H1 (cell line): ENCODE measurements around the gene SLC66A3. TPM values are rescaled to one million over a fixed set of nuclear protein-coding genes. Genes with fewer than 3 reads are reported as not detected.

ENCODE experiments used
- CTCF ChIA-PET: fragments of 300-600 bp; sonication (Branson Sonifier 250); formaldehyde crosslinking; loops from one replicate; lab custom pipeline; 2021; ENCODE audit not compliant: partially characterized antibody; lab: Charles Lee
- POLR2A ChIA-PET: fragments of 300-600 bp; sonication (Branson Sonifier 250); formaldehyde crosslinking; loops from one replicate; lab custom pipeline; 2021; ENCODE audit warnings: inconsistent platforms; ENCODE audit not compliant: partially characterized antibody; lab: Charles Lee
- DNase-seq, 2 experiments: peaks; one replicate each; pipeline versions ENCODE4 v3.0.0 to v3.0.0-alpha.2; 2010 to 2022; ENCODE audit warnings: low spot score in 2 of 2, low read depth in 1 of 2, mixed read lengths in 1 of 2
- FAIRE-seq: peaks from 2 replicates; lab custom pipeline; 2011; peaks lifted over from hg19 to GRCh38; lab: Jason Lieb, UNC
- H2AFZ ChIP-seq: 2 replicates; pipeline ENCODE4 v1.8.1; 2012; ENCODE audit warnings: low read length, inconsistent platforms
- H2AK5ac ChIP-seq: 2 replicates; pipeline ENCODE4 v1.6.1; 2013; ENCODE audit warnings: low read depth, low read length
- H2BK120ac ChIP-seq: replicated peaks from 2 replicates; pipeline ENCODE3; 2013; ENCODE audit warnings: low read depth, low read length, inconsistent platforms
- H2BK12ac ChIP-seq: 2 replicates; pipeline ENCODE4 v1.6.1; 2013; ENCODE audit warnings: low read depth, low read length
- H2BK15ac ChIP-seq: 2 replicates; pipeline ENCODE4 v1.6.1; 2013; ENCODE audit warnings: low read length
- H2BK20ac ChIP-seq: 2 replicates; pipeline ENCODE4 v1.6.1; 2013; ENCODE audit warnings: low read length
- H2BK5ac ChIP-seq: 2 replicates; pipeline ENCODE4 v1.6.1; 2013; ENCODE audit warnings: low read depth, low read length
- H3K14ac ChIP-seq: 2 replicates; pipeline ENCODE4 v1.6.1; 2013; ENCODE audit warnings: inconsistent platforms; ENCODE audit not compliant: insufficient read length
- H3K18ac ChIP-seq: 2 replicates; pipeline ENCODE4 v1.6.1; 2013; ENCODE audit warnings: low read length; ENCODE audit errors: extremely low read depth
- H3K23ac ChIP-seq: 2 replicates; pipeline ENCODE4 v1.6.1; 2013; ENCODE audit warnings: inconsistent platforms; ENCODE audit not compliant: insufficient read length
- H3K23me2 ChIP-seq: 2 replicates; pipeline ENCODE4 v1.6.1; 2013; ENCODE audit warnings: low read depth, low read length
- H3K27ac ChIP-seq: 2 replicates; pipeline ENCODE4 v1.6.1; 2011; ENCODE audit warnings: low read depth, low read length, inconsistent platforms
- H3K27me3 ChIP-seq, 4 experiments: replicated peaks in 1 of 4; 1 replicate in 1 of 4; 2 replicates in 3 of 4; pipeline versions ENCODE4 v1.6.1 to v1.8.1; 2011 to 2013; ENCODE audit warnings: low read length in 3 of 4, mild to moderate bottlenecking in 3 of 4, inconsistent platforms in 2 of 4, mixed read lengths in 2 of 4, moderate library complexity in 1 of 4; ENCODE audit not compliant: control insufficient read depth in 3 of 4, insufficient read depth in 3 of 4; ENCODE audit errors: extremely low read depth in 1 of 4
- H3K36me3 ChIP-seq, 4 experiments: 2 replicates each; pipeline versions ENCODE4 v1.6.1 to v1.8.1; 2011 to 2013; ENCODE audit warnings: mild to moderate bottlenecking in 4 of 4, low read length in 3 of 4, moderate library complexity in 2 of 4, control low read depth in 1 of 4, inconsistent platforms in 1 of 4; ENCODE audit not compliant: insufficient read depth in 4 of 4, control insufficient read depth in 2 of 4
- H3K4ac ChIP-seq: replicated peaks from 2 replicates; pipeline ENCODE3; 2013; ENCODE audit warnings: low read length, low read depth, mixed read lengths, inconsistent platforms; ENCODE audit not compliant: insufficient read length
- H3K4me1 ChIP-seq, 4 experiments: replicated peaks in 1 of 4; 1 replicate in 1 of 4; 2 replicates in 3 of 4; pipeline versions ENCODE4 v1.6.1 to v1.8.1; 2011 to 2013; ENCODE audit warnings: low read length in 3 of 4, inconsistent platforms in 2 of 4, mixed read lengths in 1 of 4; ENCODE audit not compliant: insufficient read depth in 4 of 4, control insufficient read depth in 3 of 4
- H3K4me2 ChIP-seq, 2 experiments: 2 replicates each; pipeline versions ENCODE4 v1.6.1 to v1.8.1; 2011 to 2013; ENCODE audit warnings: low read depth in 2 of 2, low read length in 2 of 2, control low read depth in 1 of 2, inconsistent platforms in 1 of 2, mild to moderate bottlenecking in 1 of 2; ENCODE audit not compliant: insufficient read depth in 1 of 2
- H3K4me3 ChIP-seq, 4 experiments: fragments of 200-600, 300-600 bp in 1 of 4; sonication (generic), shearing (Covaris generic), sonication (Bioruptor Twin) in 1 of 4; 2 replicates each; pipeline versions ENCODE4 v1.5.1 to v1.8.1; 2011 to 2016; ENCODE audit warnings: low read length in 4 of 4, low read depth in 3 of 4, control low read depth in 2 of 4, inconsistent platforms in 2 of 4, mild to moderate bottlenecking in 2 of 4, mixed read lengths in 1 of 4, moderate library complexity in 1 of 4; ENCODE audit not compliant: insufficient read depth in 2 of 4; ENCODE audit errors: extremely low read depth in 1 of 4
- H3K56ac ChIP-seq: replicated peaks from 2 replicates; pipeline ENCODE3; 2013; ENCODE audit warnings: low read depth, mild to moderate bottlenecking, mixed read lengths, low read length, inconsistent platforms; ENCODE audit not compliant: insufficient read length
- H3K79me1 ChIP-seq: 2 replicates; pipeline ENCODE4 v1.6.1; 2013; ENCODE audit warnings: low read depth, low read length, control low read depth
- H3K79me2 ChIP-seq, 2 experiments: 2 replicates each; pipeline versions ENCODE4 v1.6.1 to v1.8.1; 2012 to 2013; ENCODE audit warnings: low read length in 2 of 2, mild to moderate bottlenecking in 2 of 2, inconsistent platforms in 1 of 2; ENCODE audit not compliant: insufficient read depth in 2 of 2, control insufficient read depth in 1 of 2
- H3K9ac ChIP-seq, 4 experiments: replicated peaks in 1 of 4; 1 replicate in 1 of 4; 2 replicates in 3 of 4; pipeline versions ENCODE4 v1.6.1 to v1.8.1; 2011 to 2013; ENCODE audit warnings: low read depth in 3 of 4, low read length in 3 of 4, control low read depth in 2 of 4, mild to moderate bottlenecking in 2 of 4, moderate library complexity in 2 of 4, inconsistent platforms in 1 of 4; ENCODE audit errors: extremely low read depth in 1 of 4
- H3K9me3 ChIP-seq, 2 experiments: 2 replicates each; pipeline versions ENCODE4 v1.6.1 to v1.8.1; 2012 to 2013; ENCODE audit warnings: mild to moderate bottlenecking in 2 of 2, moderate library complexity in 2 of 2, control low read depth in 1 of 2, inconsistent platforms in 1 of 2, low read depth in 1 of 2, low read length in 1 of 2, mixed read lengths in 1 of 2; ENCODE audit not compliant: insufficient read depth in 2 of 2
- H4K20me1 ChIP-seq, 2 experiments: replicated peaks in 1 of 2; 2 replicates each; pipeline versions ENCODE3 to v1.8.1; 2011 to 2013; ENCODE audit warnings: inconsistent platforms in 2 of 2, low read length in 2 of 2, mild to moderate bottlenecking in 1 of 2; ENCODE audit not compliant: insufficient read depth in 2 of 2, control insufficient read depth in 1 of 2
- H4K5ac ChIP-seq: 2 replicates; pipeline ENCODE4 v1.6.1; 2013; ENCODE audit warnings: low read length, low read depth, mixed read lengths, inconsistent platforms; ENCODE audit not compliant: insufficient read length
- H4K8ac ChIP-seq: 2 replicates; pipeline ENCODE4 v1.8.0; 2013; ENCODE audit warnings: mild to moderate bottlenecking, moderate library complexity, low read length, inconsistent platforms; ENCODE audit not compliant: insufficient read depth; ENCODE audit errors: extremely low read depth
- H4K91ac ChIP-seq: replicated peaks from 2 replicates; pipeline ENCODE3; 2013; ENCODE audit warnings: low read length, mixed read lengths, inconsistent platforms; ENCODE audit not compliant: insufficient read length
- CBX5 ChIP-seq: fragments of 300-800, 300-1000 bp; sonication (generic); IDR thresholded peaks from 2 replicates; pipeline ENCODE4 v1.7.1; 2016; ENCODE audit warnings: antibody characterized with exemption, low read length, low read depth
- CHD2 ChIP-seq: IDR thresholded peaks from 2 replicates; pipeline ENCODE4 v1.6.1; 2012; ENCODE audit warnings: low read length, improper control_type of control experiment
- EGR1 ChIP-seq: IDR thresholded peaks from 2 replicates; pipeline ENCODE4 v1.6.1; 2011; ENCODE audit warnings: low read depth, low read length, borderline replicate concordance
- GABPA ChIP-seq: IDR thresholded peaks from 2 replicates; pipeline ENCODE4 v1.6.1; 2011; ENCODE audit warnings: mild to moderate bottlenecking, low read length, moderate library complexity, borderline replicate concordance; ENCODE audit not compliant: insufficient read depth
- MAFK ChIP-seq: IDR thresholded peaks from 2 replicates; pipeline ENCODE4 v1.6.1; 2012; ENCODE audit warnings: low read depth, mild to moderate bottlenecking, improper control_type of control experiment, low read length
- NRF1 ChIP-seq: IDR thresholded peaks from 2 replicates; pipeline ENCODE4 v1.6.1; 2011; ENCODE audit warnings: mild to moderate bottlenecking, low read depth, low read length, improper control_type of control experiment
- RAD21 ChIP-seq, 2 experiments: IDR thresholded peaks in 1 of 2; conservative IDR thresholded peaks in 1 of 2; 2 replicates each; pipeline ENCODE4 v1.6.1; 2011; ENCODE audit warnings: low read depth in 2 of 2, low read length in 2 of 2, improper control_type of control experiment in 1 of 2, inconsistent platforms in 1 of 2, mild to moderate bottlenecking in 1 of 2, moderate library complexity in 1 of 2
- RFX5 ChIP-seq: IDR thresholded peaks from 2 replicates; pipeline ENCODE4 v1.6.1; 2011; ENCODE audit warnings: low read depth, low read length, improper control_type of control experiment, borderline replicate concordance
- SP1 ChIP-seq: IDR thresholded peaks from 2 replicates; pipeline ENCODE4 v1.6.1; 2011; ENCODE audit warnings: low read depth, low read length
- SP2 ChIP-seq: IDR thresholded peaks from 2 replicates; pipeline ENCODE4 v1.6.1; 2012; ENCODE audit warnings: mild to moderate bottlenecking, low read length, inconsistent platforms
- TAF1 ChIP-seq: IDR thresholded peaks from 2 replicates; pipeline ENCODE4 v1.6.1; 2011; ENCODE audit warnings: mild to moderate bottlenecking, low read depth, low read length
- WGBS, 2 experiments: shearing (Covaris generic) in 1 of 2; methylation state at CpG; one replicate each; pipeline versions ENCODE4 v1.1.6 to v1.1.7; 2013 to 2015; ENCODE audit warnings: low lambda C conversion rate in 2 of 2, mixed read lengths in 2 of 2, inconsistent platforms in 1 of 2, low coverage in 1 of 2, missing lambda C conversion rate in 1 of 2; ENCODE audit not compliant: insufficient replicate concordance in 2 of 2, insufficient coverage in 1 of 2, insufficient read length in 1 of 2; ENCODE audit errors: extremely low coverage in 1 of 2, missing lambda C conversion rate in 1 of 2; 5-methylcytosine and 5-hydroxymethylcytosine counted together
- polyA plus RNA-seq, 7 experiments: library from polyadenylated mRNA; depleted of rRNA in 3 of 7; stranded (reverse) in 5 of 7; unstranded in 2 of 7; fragments of >200 nt in 5 of 7; fragments of 200-250 nt in 2 of 7; gene quantifications; 1 replicate in 5 of 7; 2 replicates in 1 of 7; 4 replicates in 1 of 7; pipeline versions ENCODE4 v1.2.1 to v1.2.3, GENCODE V29; 2011 to 2013; ENCODE audit warnings: missing spikeins in 2 of 7, mixed read lengths in 2 of 7
- total RNA-seq: library from RNA; stranded (reverse); fragmentation: NEBNext Ultra II Directional; extraction: Animal tissue kit (Norgen Biotek cat#: 25700); gene quantifications from 2 replicates; pipeline ENCODE4 v1.2.1, GENCODE V29; 2021
- TF ChIP-seq, protein P1 (sequence below): IDR thresholded peaks from 2 replicates; pipeline ENCODE4 v1.6.1; 2011; ENCODE audit warnings: low read length, improper control_type of control experiment

SLC66A3 gene
- total and polyA plus RNA-seq, 2 of the 8 experiments (the other 6 are each of a cell fraction or from before 2014, with no cell fraction given), result 8.7 to 27.8 TPM

DNA sequence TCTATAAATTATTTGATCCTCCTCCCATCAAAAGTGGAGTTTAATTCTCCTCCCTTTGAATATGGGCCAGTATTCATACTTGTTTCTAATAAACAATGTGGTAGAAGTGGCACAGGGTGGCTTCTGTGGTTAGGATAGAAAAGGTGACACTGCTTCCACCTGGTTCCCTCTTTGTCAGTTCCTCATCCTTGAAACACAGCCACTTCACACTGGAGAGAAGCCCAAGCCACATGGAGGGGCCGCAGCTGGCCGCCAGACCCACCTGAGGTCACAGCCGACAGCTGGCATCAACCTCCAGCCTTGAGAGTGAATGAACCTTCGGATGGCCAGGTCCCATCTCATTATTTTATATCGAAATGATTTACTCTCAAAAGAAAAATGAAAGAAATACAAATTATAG, 27.5 kb upstream of the SLC66A3 start:
- H2BK120ac ChIP-seq, result no peak overlapping the region
- H3K79me2 ChIP-seq, result no peaks in the 10 kb centered on the region
- no peak overlapping the region for H3K18ac ChIP-seq
- peaks cover 3% of the 10 kb centered on the region; the same call in 1 of the 2 replicates for H3K23me2 ChIP-seq
- H3K9me3 ChIP-seq, result no peaks in the 10 kb centered on the region
- POLR2A ChIA-PET, result no interaction called here
- H2AK5ac ChIP-seq, result no peak overlapping the region
- no peak overlapping the region for H4K8ac ChIP-seq
- no peak overlapping the region for H3K4me3 ChIP-seq
- H4K5ac ChIP-seq, result no peak overlapping the region
- no peaks in the 10 kb centered on the region for H3K36me3 ChIP-seq
- H3K79me1 ChIP-seq, result no peaks in the 10 kb centered on the region
- H3K4ac ChIP-seq, result no peak overlapping the region
- no peak overlapping the region for H4K91ac ChIP-seq
- no peak overlapping the region for H2BK20ac ChIP-seq
- FAIRE-seq (no peak), DNase-seq (no peak)
- no peaks in the 10 kb centered on the region for H4K20me1 ChIP-seq
- H3K27me3 ChIP-seq, result peaks cover 0 to 3% (median 1%) of the 10 kb centered on the region in 4 experiments; a peak in 4 of 7 replicates
- H3K4me1 ChIP-seq, result peaks cover 0 to 3% (median 0%) of the 10 kb centered on the region in 4 experiments; a peak in 4 of 7 replicates
- no peak overlapping the region for H3K14ac ChIP-seq
- H2AFZ ChIP-seq, result no peak overlapping the region
- no peak overlapping the region for H3K27ac ChIP-seq
- H2BK12ac ChIP-seq, result no peak overlapping the region
- CTCF ChIA-PET, result interaction anchor here (0.6 to 12.5 kb wide), 2 partner anchors 62 to 295 kb away, joined by 3 to 209 read pairs; no protein-coding TSS in a partner anchor
- H3K56ac ChIP-seq, result no peak overlapping the region
- H3K4me2 ChIP-seq, result no peak overlapping the region
- 92% methylated on average over 5 of the region's 5 CpGs; no CpG with 5 or more reads in 1 of the 2 experiments for WGBS, 2 experiments
- H2BK5ac ChIP-seq, result no peak overlapping the region
- TF ChIP-seq CHD2, result no peak
- no peak for TF ChIP-seq EGR1
- TF ChIP-seq SP1, result no peak
- no peak for TF ChIP-seq NRF1
- TF ChIP-seq RFX5, result no peak
- no peak for TF ChIP-seq MAFK
- TF ChIP-seq, protein P1, sequence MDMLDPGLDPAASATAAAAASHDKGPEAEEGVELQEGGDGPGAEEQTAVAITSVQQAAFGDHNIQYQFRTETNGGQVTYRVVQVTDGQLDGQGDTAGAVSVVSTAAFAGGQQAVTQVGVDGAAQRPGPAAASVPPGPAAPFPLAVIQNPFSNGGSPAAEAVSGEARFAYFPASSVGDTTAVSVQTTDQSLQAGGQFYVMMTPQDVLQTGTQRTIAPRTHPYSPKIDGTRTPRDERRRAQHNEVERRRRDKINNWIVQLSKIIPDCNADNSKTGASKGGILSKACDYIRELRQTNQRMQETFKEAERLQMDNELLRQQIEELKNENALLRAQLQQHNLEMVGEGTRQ, result no peak
- no peak for TF ChIP-seq CBX5
- TF ChIP-seq TAF1, result no peak
- TF ChIP-seq GABPA, result no peak
- no peak for TF ChIP-seq SP2
- TF ChIP-seq RAD21 (IDR thresholded peaks at IDR 0.05 in 1 of 2, conservative IDR thresholded peaks at IDR 0.05 in 1 of 2; ENCODE audit: low read depth in 2 of 2, low read length in 2 of 2), result no peak
- TF ChIP-seq, all 59 proteins: peak for 0
- Histone ChIP-seq H3K23ac (no peak overlapping the region), H3K9ac (no peak overlapping the region), H2BK15ac (no peak overlapping the region)
